ENCODE results near the gene WWOX. TPM values are rescaled to one million over a fixed set of nuclear protein-coding genes. Genes with fewer than 3 reads are reported as not detected.

The WWOX gene
- total and polyA plus RNA-seq, 7 donors, result 7.1 to 46.8 (median 16.1) TPM

- no peak for DNase-seq
- TF ChIP-seq EP300 (IDR thresholded peaks at IDR 0.05), result no peak
- TF ChIP-seq POLR2AphosphoS5 (IDR thresholded peaks at IDR 0.05), result no peak
- no peak for TF ChIP-seq POLR2A (IDR thresholded peaks at IDR 0.05)
- no peak for TF ChIP-seq CTCF (IDR thresholded peaks at IDR 0.05)
- 17 to 48% methylated on average over 12 of the region's 12 CpGs for WGBS, 2 donors
These were observed 885.5 kb downstream of the WWOX start for GRCh38 chr16:78984887-78985464.

GRCh38 chr16:78985716-78986605, 886.5 kb downstream of the WWOX start:
- Histone ChIP-seq H3K4me1 (no peaks in the 10 kb centered on the region), H3K27ac (no peak overlapping the region), H3K4me3 (no peak overlapping the region), H3K9me3 (peaks cover 0 to 3% (median 1%) of the 10 kb centered on the region in 4 donors), H3K27me3 (no peaks in the 10 kb centered on the region), H3K36me3 (no peaks in the 10 kb centered on the region)
- WGBS, 2 donors, result 91% methylated on average over 13 of the region's 13 CpGs
- no peak for DNase-seq
- intact Hi-C loops (cut with DNase I), result no loop called here
- TF ChIP-seq CTCF (IDR thresholded peaks at IDR 0.05) (no peak), POLR2AphosphoS5 (IDR thresholded peaks at IDR 0.05) (no peak), EP300 (IDR thresholded peaks at IDR 0.05) (no peak), POLR2A (IDR thresholded peaks at IDR 0.05) (no peak)

More at GRCh38 chr16:78984887-78985464, 885.5 kb downstream of the WWOX start:
- Histone ChIP-seq H3K36me3 (no peaks in the 10 kb centered on the region), H3K4me3 (no peak overlapping the region), H3K27me3 (no peaks in the 10 kb centered on the region), H3K4me1 (no peaks in the 10 kb centered on the region), H3K9me3 (peaks cover 0 to 3% (median 1%) of the 10 kb centered on the region in 4 donors), H3K27ac (no peak overlapping the region)
- intact Hi-C loops (cut with DNase I), result no loop called here

GRCh38 chr16:78987666-78988065, 888.2 kb downstream of the WWOX start:
- Histone ChIP-seq H3K4me1 (no peaks in the 10 kb centered on the region), H3K36me3 (no peaks in the 10 kb centered on the region), H3K4me3 (no peak overlapping the region), H3K27me3 (no peaks in the 10 kb centered on the region), H3K27ac (no peak overlapping the region), H3K9me3 (peaks cover 0 to 3% (median 1%) of the 10 kb centered on the region in 4 donors)
- intact Hi-C loops (cut with DNase I), result no loop called here
- DNase-seq, result no peak
- no peak for TF ChIP-seq EP300 (IDR thresholded peaks at IDR 0.05)
- TF ChIP-seq POLR2AphosphoS5 (IDR thresholded peaks at IDR 0.05), result no peak
- TF ChIP-seq POLR2A (IDR thresholded peaks at IDR 0.05), result no peak
- no peak for TF ChIP-seq CTCF (IDR thresholded peaks at IDR 0.05)
- 84 to 90% methylated on average over 8 of the region's 8 CpGs for WGBS, 2 donors

- Histone ChIP-seq H3K4me3 (no peak overlapping the region), H3K4me1 (no peaks in the 10 kb centered on the region), H3K27ac (no peak overlapping the region), H3K36me3 (no peaks in the 10 kb centered on the region), H3K27me3 (no peaks in the 10 kb centered on the region), H3K9me3 (peaks cover 0 to under 1% (median under 1%) of the 10 kb centered on the region in 4 donors)
- 90 to 94% methylated on average over 9 of the region's 9 CpGs for WGBS, 2 donors
- DNase-seq, result no peak
- intact Hi-C loops (cut with DNase I), result no loop called here
- TF ChIP-seq CTCF (IDR thresholded peaks at IDR 0.05) (no peak), POLR2AphosphoS5 (IDR thresholded peaks at IDR 0.05) (no peak), EP300 (IDR thresholded peaks at IDR 0.05) (no peak), POLR2A (IDR thresholded peaks at IDR 0.05) (no peak)
These were observed 889.0 kb downstream of the WWOX start for GRCh38 chr16:78988361-78988969.
